NCI-H1436 (cell line): ENCODE results near the gene GAS6.

Source experiments
- DNase-seq: peaks from one replicate; lab custom pipeline; 2025; lab: John Stamatoyannopoulos, UW

The GAS6 gene

GRCh38 chr13:113851826-113852535, 11.9 kb downstream of the GAS6 start:
- DNase-seq: no peak

GRCh38 chr13:113851480-113851803, 12.4 kb downstream of the GAS6 start:
- no peak for DNase-seq

- no peak for DNase-seq
These were observed 13.0 kb downstream of the GAS6 start for GRCh38 chr13:113850722-113851479.

- no peak for DNase-seq
These were observed 13.7 kb downstream of the GAS6 start for GRCh38 chr13:113849981-113850721.

- DNase-seq: no peak
These were observed 14.3 kb downstream of the GAS6 start for GRCh38 chr13:113849546-113849945.

- no peak for DNase-seq
These were observed 15.2 kb downstream of the GAS6 start for GRCh38 chr13:113848431-113849260.

GRCh38 chr13:113848020-113848419, 15.9 kb downstream of the GAS6 start:
- DNase-seq: no peak

- no peak for DNase-seq
These were observed 17.1 kb downstream of the GAS6 start for GRCh38 chr13:113846636-113847318.

- no peak for DNase-seq
These were observed 17.9 kb downstream of the GAS6 start for GRCh38 chr13:113845723-113846635.

- no peak for DNase-seq
These were observed 18.8 kb downstream of the GAS6 start for GRCh38 chr13:113845055-113845454.

GRCh38 chr13:113843864-113844556, 19.9 kb downstream of the GAS6 start:
- DNase-seq: no peak

- no peak for DNase-seq
These were observed 20.7 kb downstream of the GAS6 start for GRCh38 chr13:113843063-113843654.

- DNase-seq: no peak
These were observed 21.4 kb downstream of the GAS6 start for GRCh38 chr13:113842336-113843062.

- no peak for DNase-seq
These were observed 22.6 kb downstream of the GAS6 start for GRCh38 chr13:113841353-113841650.

- DNase-seq: no peak
These were observed 23.1 kb downstream of the GAS6 start for GRCh38 chr13:113840541-113841352.

- DNase-seq: no peak
These were observed 24.2 kb downstream of the GAS6 start for GRCh38 chr13:113839536-113840204.

GRCh38 chr13:113838711-113839201, 25.1 kb downstream of the GAS6 start:
- no peak for DNase-seq
